Mucosa of descending colon (tissue), 3 donors: ENCODE results near the gene GPR89B. TPM values are rescaled to one million over a fixed set of nuclear protein-coding genes. Genes with fewer than 3 reads are reported as not detected.
"Not testable (repeated sequence)": the region's sequence is repeated elsewhere in the genome, so short reads cannot be mapped to it uniquely, and the experiment has no call there.

Experiments
- ATAC-seq: fragments of 200-7000 bp; cut with Tn5 transposase; one replicate; pipeline ENCODE4 v1.9.1; 2020; ENCODE audit warnings: mild to moderate bottlenecking, moderate library complexity
- DNase-seq, 3 donors: peaks; one replicate each; pipeline ENCODE4 v3.0.0-alpha.2; 2020
- H3K36me3 ChIP-seq: fragments of 200-600 bp; one replicate; pipeline ENCODE4 v1.8.0; 2021; ENCODE audit warnings: low read depth, mild to moderate bottlenecking
- H3K4me1 ChIP-seq: fragments of 200-600 bp; one replicate; pipeline ENCODE4 v1.8.0; 2021; ENCODE audit warnings: low read depth, mild to moderate bottlenecking
- H3K4me3 ChIP-seq: fragments of 200-600 bp; one replicate; pipeline ENCODE4 v1.8.0; 2021; ENCODE audit warnings: mild to moderate bottlenecking
- H3K9me3 ChIP-seq: fragments of 200-600 bp; one replicate; pipeline ENCODE4 v1.8.0; 2021; ENCODE audit warnings: mild to moderate bottlenecking
- intact Hi-C, 2 donors: fragments of 100-400 bp; cut with DNase I in 1 of 2; cut with micrococcal nuclease in 1 of 2; formaldehyde crosslinking; loops; one replicate each; pipeline versions ENCODE4 v1.11.0 to v1.11.1; 2022; cut with DNase I, micrococcal nuclease
- long read RNA-seq, 2 donors: library from polyadenylated mRNA; unstranded; transcript quantifications; one replicate each; pipeline ENCODE4 v2.0.0, GENCODE V29; 2019 to 2021
- total RNA-seq, 3 donors: library from RNA; stranded (reverse); fragmentation: NEBNext Ultra II Directional in 2 of 3; extraction: Animal tissue kit (Norgen Biotek cat#: 25700) in 2 of 3; gene quantifications; one replicate each; pipeline versions ENCODE4 v1.2.1 to v1.2.4, GENCODE V29; 2021 to 2023
- TF ChIP-seq, protein P1 (sequence below): fragments of 200-600 bp; IDR thresholded peaks from one replicate; pipeline ENCODE4 v1.8.0; 2022; ENCODE audit warnings: antibody characterized with exemption, mild to moderate bottlenecking
- donor health status: DM: no; HTN: no; CAD: no; lungs with moderate emphysema.
- donor health status: DM: no; HTN: no; CAD: no.
- donor health status: DM: no; HTN: yes; CAD: no.

Gene GPR89B
- total RNA-seq = 10 to 100 TPM in 2 of 3 donors, 1 to 10 TPM in 1; 8.4 to 16.0 (median 15.1) TPM
- long read RNA-seq, donor 1, transcript GPR89B-201 (14 exons, 1,934 nt) = major isoform, 6 of 10 reads
- long read RNA-seq, donor 1, partial matches to known transcripts = 0 of 10 reads
- long read RNA-seq, donor 1, other reads (novel, unspliced or antisense) = 4 of 10 reads
- long read RNA-seq, donor 2, partial matches to known transcripts = 1 of 7 reads
- long read RNA-seq, donor 2, other reads (novel, unspliced or antisense) = 3 of 7 reads

GRCh38 chr1:147928236-147929132, at the start of gene GPR89B:
Gene GPR89B (plus strand): TSS chr1:147928420. CDS start chr1:147928537, 117 bp downstream.
- peak; percentile 91 to 97 (median 94) for DNase-seq
- H3K36me3 ChIP-seq, intact Hi-C loops, H3K4me1 ChIP-seq, H3K9me3 ChIP-seq: not testable (repeated sequence)
- peak within 1 kb of the TSS; percentile 46 for H3K4me3 ChIP-seq
- peak; percentile 99 for ATAC-seq

DNA sequence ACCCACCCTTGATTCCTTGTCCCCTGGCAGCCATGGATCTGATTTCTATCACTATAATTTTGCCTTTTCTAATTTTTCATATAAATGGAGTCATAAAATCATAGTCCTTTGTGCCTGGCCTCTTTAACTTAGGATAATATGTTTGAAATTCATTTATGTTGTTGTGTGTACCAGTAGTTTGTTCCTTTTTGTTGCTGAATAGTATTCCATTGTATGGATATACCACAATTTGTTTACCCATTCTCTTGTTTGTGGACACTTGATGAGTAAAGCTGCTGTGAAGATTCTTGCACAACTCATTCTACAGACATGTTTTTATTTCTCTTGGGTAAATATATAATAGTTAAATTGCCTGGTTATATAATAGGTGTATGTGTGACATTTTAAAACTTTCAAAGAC, 48.3 kb upstream of the GPR89B start:
- TF ChIP-seq, protein P1, sequence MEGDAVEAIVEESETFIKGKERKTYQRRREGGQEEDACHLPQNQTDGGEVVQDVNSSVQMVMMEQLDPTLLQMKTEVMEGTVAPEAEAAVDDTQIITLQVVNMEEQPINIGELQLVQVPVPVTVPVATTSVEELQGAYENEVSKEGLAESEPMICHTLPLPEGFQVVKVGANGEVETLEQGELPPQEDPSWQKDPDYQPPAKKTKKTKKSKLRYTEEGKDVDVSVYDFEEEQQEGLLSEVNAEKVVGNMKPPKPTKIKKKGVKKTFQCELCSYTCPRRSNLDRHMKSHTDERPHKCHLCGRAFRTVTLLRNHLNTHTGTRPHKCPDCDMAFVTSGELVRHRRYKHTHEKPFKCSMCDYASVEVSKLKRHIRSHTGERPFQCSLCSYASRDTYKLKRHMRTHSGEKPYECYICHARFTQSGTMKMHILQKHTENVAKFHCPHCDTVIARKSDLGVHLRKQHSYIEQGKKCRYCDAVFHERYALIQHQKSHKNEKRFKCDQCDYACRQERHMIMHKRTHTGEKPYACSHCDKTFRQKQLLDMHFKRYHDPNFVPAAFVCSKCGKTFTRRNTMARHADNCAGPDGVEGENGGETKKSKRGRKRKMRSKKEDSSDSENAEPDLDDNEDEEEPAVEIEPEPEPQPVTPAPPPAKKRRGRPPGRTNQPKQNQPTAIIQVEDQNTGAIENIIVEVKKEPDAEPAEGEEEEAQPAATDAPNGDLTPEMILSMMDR = no peak
- intact Hi-C loops = loop anchor here in 1 of 2 donors (10.0 kb wide), 1 partner anchor 145 kb away; no protein-coding TSS in a partner anchor

GRCh38 chr1:147882535-147882934, 45.7 kb upstream of the GPR89B start:
- DNase-seq (no peak), ATAC-seq (no peak)
- TF ChIP-seq, protein P1 = no peak
- Histone ChIP-seq H3K36me3 (no peaks in the 10 kb centered on the region), H3K4me3 (no peak overlapping the region), H3K9me3 (no peaks in the 10 kb centered on the region), H3K4me1 (no peaks in the 10 kb centered on the region)
- intact Hi-C loops = loop anchor here in 1 of 2 donors (10.0 kb wide), 1 partner anchor 148 kb away; no protein-coding TSS in a partner anchor

More for the DNA sequence above, 48.3 kb upstream of the GPR89B start:
- no peaks in the 10 kb centered on the region for H3K9me3 ChIP-seq
- ATAC-seq = no peak
- no peak for DNase-seq
- no peaks in the 10 kb centered on the region for H3K4me1 ChIP-seq
- H3K36me3 ChIP-seq = no peaks in the 10 kb centered on the region
- H3K4me3 ChIP-seq = no peak overlapping the region

DNA sequence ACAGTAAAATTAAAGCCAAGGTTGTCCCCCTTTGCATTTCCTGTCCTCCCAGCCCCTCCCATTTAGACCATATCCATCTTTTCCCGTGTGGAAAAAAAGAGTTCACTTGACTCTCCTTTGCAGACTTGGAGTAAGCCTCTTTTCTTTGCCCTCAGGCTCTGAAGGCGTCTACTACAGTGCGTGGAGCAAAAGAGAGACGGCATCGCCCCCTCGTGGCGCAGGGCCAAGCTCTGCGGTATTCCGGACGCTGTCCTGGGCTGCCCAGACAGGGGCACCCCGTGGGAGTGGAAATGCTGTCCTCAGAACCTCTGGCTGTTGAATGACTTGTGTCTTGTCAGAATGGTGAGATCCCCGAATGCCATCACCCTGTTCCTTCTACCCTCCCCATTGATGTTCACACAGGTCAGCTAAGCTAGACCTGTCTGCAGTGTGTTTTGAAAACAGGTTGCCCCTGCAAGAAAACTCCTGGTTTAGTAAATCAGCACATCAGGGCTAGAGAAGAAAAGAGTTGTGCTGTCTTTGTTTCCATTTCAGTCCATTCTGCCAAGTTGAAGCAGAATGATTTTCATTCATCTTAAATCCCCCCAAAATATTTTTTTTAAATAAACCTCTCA, 37.9 kb upstream of the GPR89B start:
- Histone ChIP-seq H3K4me1 (peaks cover 3% of the 10 kb centered on the region), H3K9me3 (no peaks in the 10 kb centered on the region), H3K36me3 (no peaks in the 10 kb centered on the region), H3K4me3 (no peak overlapping the region)
- ATAC-seq (peak; percentile 87), DNase-seq (peak; percentile 57 to 75 (median 70))
- intact Hi-C loops = loop anchor here in 1 of 2 donors (5.0 to 10.0 kb wide), 2 partner anchors 168 to 395 kb away; no protein-coding TSS in a partner anchor
- TF ChIP-seq, protein P1 = no peak

- Histone ChIP-seq H3K36me3 (no peaks in the 10 kb centered on the region), H3K4me1 (peaks cover 3% of the 10 kb centered on the region), H3K4me3 (no peak overlapping the region), H3K9me3 (no peaks in the 10 kb centered on the region)
- ATAC-seq = no peak
- no peak for DNase-seq
- TF ChIP-seq, protein P1 = no peak
- intact Hi-C loops = loop anchor here in 1 of 2 donors (5.0 to 10.0 kb wide), 2 partner anchors 169 to 396 kb away; no protein-coding TSS in a partner anchor
Measured at GRCh38 chr1:147891088-147891487, 37.1 kb upstream of the GPR89B start.
